ENCODE results near the gene FUT3. TPM values are rescaled to one million over a fixed set of nuclear protein-coding genes. Genes with fewer than 3 reads are reported as not detected.

FUT3 gene
- total and polyA plus RNA-seq, 9 of the 15 experiments (the other 6 are each of a cell fraction or from before 2014, with no cell fraction given), result 0.09 TPM; not detected in 8

- ChIA-PET POLR2A (interaction anchor here (0.6 to 2.2 kb wide), 23 partner anchors 8 to 788 kb away, joined by 3 to 16 read pairs (median 4); partner anchors contain the start of genes CATSPERD, DUS3L, FUT3 and FUT6), CTCF (ENCODE audit: low intra/inter-chr PET ratio) (no interaction called here)
- H3K9ac ChIP-seq (ENCODE audit: insufficient read depth in 1 of 2, low read depth in 2 of 2, low read length in 2 of 2), result peak overlapping the region; percentile 93 to 97; a peak in 3 of 4 replicates
- peak overlapping the region; percentile 98 for H3K4me2 ChIP-seq (ENCODE audit: insufficient read depth, low read length)
- H3K27ac ChIP-seq (ENCODE audit: extremely low read depth, low read depth, low read length), result peak overlapping the region; percentile 96
- no peaks in the 10 kb centered on the region for H3K9me3 ChIP-seq (replicated peaks; ENCODE audit: control insufficient read depth, insufficient read depth, low read depth, low read length)
- intact Hi-C loops (cut with micrococcal nuclease), result no loop called here
- H3K4me3 ChIP-seq, result peak overlapping the region; percentile 59
- in situ Hi-C loops (cut with MboI), result no loop called here
- no peak for FAIRE-seq
- ATAC-seq, result no peak
- BruUV-seq (replicated peaks), result no TSS peak
- H4K20me1 ChIP-seq (replicated peaks; ENCODE audit: control insufficient read depth, insufficient read depth, low read length), result no peaks in the 10 kb centered on the region; the same call in 1 of the 2 replicates
- peaks cover 3% of the 10 kb centered on the region for H3K9me1 ChIP-seq (ENCODE audit: control insufficient read depth, insufficient read depth, low read length)
- peaks cover 4% of the 10 kb centered on the region; the same call in 1 of the 3 replicates for H3K79me2 ChIP-seq (ENCODE audit: control insufficient read depth, insufficient read depth, low read length)
- H3K4me1 ChIP-seq (replicated peaks in 1 of 2; ENCODE audit: control insufficient read depth in 2 of 2, insufficient read depth in 2 of 2, low read length in 2 of 2), result peaks cover 6 to 70% of the 10 kb centered on the region in 2 experiments; a peak in 4 of 5 replicates
- peak overlapping the region; percentile 59 for H2AFZ ChIP-seq (ENCODE audit: low read depth, low read length)
- no peak for DNase-seq (ENCODE audit: extremely low read depth in 1 of 4, low spot score in 3 of 4)
- no peaks in the 10 kb centered on the region for H3K36me3 ChIP-seq (ENCODE audit: control insufficient read depth, insufficient read depth, low read length)
- no peaks in the 10 kb centered on the region; a peak in 1 of 5 replicates for H3K27me3 ChIP-seq (ENCODE audit: control insufficient read depth in 2 of 2, insufficient read depth in 2 of 2, low read length in 2 of 2)
- 25% methylated on average over 29 of the region's 37 CpGs for WGBS (ENCODE audit: insufficient coverage, low coverage, missing lambda C conversion rate)
- TF ChIP-seq ZNF197 (CRISPR knock-in tag; IDR thresholded peaks at IDR 0.05; ENCODE audit: low read depth) (0 out of 2 replicates have a peak, but pooled peaks have one; percentile 69), ZNF174 (CRISPR knock-in tag; IDR thresholded peaks at IDR 0.05) (no peak), ZNF79 (CRISPR knock-in tag; IDR thresholded peaks at IDR 0.05; ENCODE audit: low read depth) (no peak), PREB (CRISPR knock-in tag; IDR thresholded peaks at IDR 0.05) (no peak), ZBTB7A (IDR thresholded peaks at IDR 0.05; ENCODE audit: borderline replicate concordance, control insufficient read depth, low read depth, low read length) (peak; percentile 76; the same call in 1 of the 2 replicates), ATF1 (CRISPR knock-in tag; IDR thresholded peaks at IDR 0.05) (no peak), ATF1 (tag; IDR thresholded peaks at IDR 0.05) (no peak), SOX6 (IDR thresholded peaks at IDR 0.05) (no peak), PHF20 (IDR thresholded peaks at IDR 0.05; ENCODE audit: partially characterized antibody) (no peak), NFRKB (IDR thresholded peaks at IDR 0.05; ENCODE audit: low read depth) (no peak), KHSRP (IDR thresholded peaks at IDR 0.05) (no peak), TCF7L2 (IDR thresholded peaks at IDR 0.05; ENCODE audit: low read depth, low read length) (no peak), CBFA2T2 (conservative IDR thresholded peaks at IDR 0.05) (no peak), CBFA2T3 (IDR thresholded peaks at IDR 0.05) (no peak), TAL1 (IDR thresholded peaks at IDR 0.05) (no peak)
- TF ChIP-seq, protein P1, sequence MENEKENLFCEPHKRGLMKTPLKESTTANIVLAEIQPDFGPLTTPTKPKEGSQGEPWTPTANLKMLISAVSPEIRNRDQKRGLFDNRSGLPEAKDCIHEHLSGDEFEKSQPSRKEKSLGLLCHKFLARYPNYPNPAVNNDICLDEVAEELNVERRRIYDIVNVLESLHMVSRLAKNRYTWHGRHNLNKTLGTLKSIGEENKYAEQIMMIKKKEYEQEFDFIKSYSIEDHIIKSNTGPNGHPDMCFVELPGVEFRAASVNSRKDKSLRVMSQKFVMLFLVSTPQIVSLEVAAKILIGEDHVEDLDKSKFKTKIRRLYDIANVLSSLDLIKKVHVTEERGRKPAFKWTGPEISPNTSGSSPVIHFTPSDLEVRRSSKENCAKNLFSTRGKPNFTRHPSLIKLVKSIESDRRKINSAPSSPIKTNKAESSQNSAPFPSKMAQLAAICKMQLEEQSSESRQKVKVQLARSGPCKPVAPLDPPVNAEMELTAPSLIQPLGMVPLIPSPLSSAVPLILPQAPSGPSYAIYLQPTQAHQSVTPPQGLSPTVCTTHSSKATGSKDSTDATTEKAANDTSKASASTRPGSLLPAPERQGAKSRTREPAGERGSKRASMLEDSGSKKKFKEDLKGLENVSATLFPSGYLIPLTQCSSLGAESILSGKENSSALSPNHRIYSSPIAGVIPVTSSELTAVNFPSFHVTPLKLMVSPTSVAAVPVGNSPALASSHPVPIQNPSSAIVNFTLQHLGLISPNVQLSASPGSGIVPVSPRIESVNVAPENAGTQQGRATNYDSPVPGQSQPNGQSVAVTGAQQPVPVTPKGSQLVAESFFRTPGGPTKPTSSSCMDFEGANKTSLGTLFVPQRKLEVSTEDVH (IDR thresholded peaks at IDR 0.05; ENCODE audit: low read depth, partially characterized antibody), result no peak
- TF ChIP-seq, protein P2, sequence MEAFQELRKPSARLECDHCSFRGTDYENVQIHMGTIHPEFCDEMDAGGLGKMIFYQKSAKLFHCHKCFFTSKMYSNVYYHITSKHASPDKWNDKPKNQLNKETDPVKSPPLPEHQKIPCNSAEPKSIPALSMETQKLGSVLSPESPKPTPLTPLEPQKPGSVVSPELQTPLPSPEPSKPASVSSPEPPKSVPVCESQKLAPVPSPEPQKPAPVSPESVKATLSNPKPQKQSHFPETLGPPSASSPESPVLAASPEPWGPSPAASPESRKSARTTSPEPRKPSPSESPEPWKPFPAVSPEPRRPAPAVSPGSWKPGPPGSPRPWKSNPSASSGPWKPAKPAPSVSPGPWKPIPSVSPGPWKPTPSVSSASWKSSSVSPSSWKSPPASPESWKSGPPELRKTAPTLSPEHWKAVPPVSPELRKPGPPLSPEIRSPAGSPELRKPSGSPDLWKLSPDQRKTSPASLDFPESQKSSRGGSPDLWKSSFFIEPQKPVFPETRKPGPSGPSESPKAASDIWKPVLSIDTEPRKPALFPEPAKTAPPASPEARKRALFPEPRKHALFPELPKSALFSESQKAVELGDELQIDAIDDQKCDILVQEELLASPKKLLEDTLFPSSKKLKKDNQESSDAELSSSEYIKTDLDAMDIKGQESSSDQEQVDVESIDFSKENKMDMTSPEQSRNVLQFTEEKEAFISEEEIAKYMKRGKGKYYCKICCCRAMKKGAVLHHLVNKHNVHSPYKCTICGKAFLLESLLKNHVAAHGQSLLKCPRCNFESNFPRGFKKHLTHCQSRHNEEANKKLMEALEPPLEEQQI (IDR thresholded peaks at IDR 0.05), result no peak
- TF ChIP-seq, protein P3, sequence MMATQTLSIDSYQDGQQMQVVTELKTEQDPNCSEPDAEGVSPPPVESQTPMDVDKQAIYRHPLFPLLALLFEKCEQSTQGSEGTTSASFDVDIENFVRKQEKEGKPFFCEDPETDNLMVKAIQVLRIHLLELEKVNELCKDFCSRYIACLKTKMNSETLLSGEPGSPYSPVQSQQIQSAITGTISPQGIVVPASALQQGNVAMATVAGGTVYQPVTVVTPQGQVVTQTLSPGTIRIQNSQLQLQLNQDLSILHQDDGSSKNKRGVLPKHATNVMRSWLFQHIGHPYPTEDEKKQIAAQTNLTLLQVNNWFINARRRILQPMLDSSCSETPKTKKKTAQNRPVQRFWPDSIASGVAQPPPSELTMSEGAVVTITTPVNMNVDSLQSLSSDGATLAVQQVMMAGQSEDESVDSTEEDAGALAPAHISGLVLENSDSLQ (IDR thresholded peaks at IDR 0.05), result no peak
Observed at GRCh38 chr19:5827342-5827890, 23.8 kb downstream of the FUT3 start.

Measured in K562 (cell line).